Activated CD4-positive, alpha-beta memory T cell treated with anti-CD3 and anti-CD28 coated beads, Interleukin-2, amount 10 ng/mL, durations not matched to agents 7 days and 5 days (primary cell): ENCODE measurements around the gene CCDC93. TPM values are rescaled to one million over a fixed set of nuclear protein-coding genes. Genes with fewer than 3 reads are reported as not detected.

Experiments
- CTCF ChIA-PET: fragments of 350-600 bp; sonication (Branson Sonifier 250); formaldehyde crosslinking; loops from one replicate; lab custom pipeline; 2021; ENCODE audit warnings: antibody characterized with exemption, inconsistent platforms; lab: Charles Lee
- POLR2A ChIA-PET: fragments of 350-600 bp; sonication (Branson Sonifier 250); formaldehyde crosslinking; loops from one replicate; lab custom pipeline; 2021; ENCODE audit warnings: antibody characterized with exemption; lab: Charles Lee
- DNase-seq: peaks from one replicate; pipeline ENCODE4 v3.0.0-alpha.2; 2020
- H3K27ac Mint-ChIP-seq: one replicate; pipeline ENCODE4 v1.8.0; 2021; ENCODE audit warnings: mild to moderate bottlenecking, mixed read lengths
- H3K27me3 Mint-ChIP-seq: one replicate; pipeline ENCODE4 v1.8.0; 2021; ENCODE audit warnings: mixed read lengths
- H3K36me3 Mint-ChIP-seq: one replicate; pipeline ENCODE4 v1.8.0; 2021; ENCODE audit warnings: low read depth, mixed read lengths
- H3K4me1 Mint-ChIP-seq: one replicate; pipeline ENCODE4 v1.8.0; 2021; ENCODE audit warnings: mixed read lengths
- H3K4me3 Mint-ChIP-seq: one replicate; pipeline ENCODE4 v1.8.0; 2021; ENCODE audit warnings: mild to moderate bottlenecking, mixed read lengths
- H3K9me3 Mint-ChIP-seq: one replicate; pipeline ENCODE4 v1.8.0; 2021; ENCODE audit warnings: mixed read lengths
- total RNA-seq, 2 experiments: library from RNA; stranded (reverse); gene quantifications; one replicate each; pipeline ENCODE4 v1.2.3, GENCODE V29; 2021

The CCDC93 gene
- total RNA-seq, 2 experiments from 2014 or later, result 35.0 to 35.6 TPM

GRCh38 chr2:118006861-118007260 lies 7.0 kb downstream of the CCDC93 start:
- ChIA-PET CTCF (interaction anchor here (1.4 to 8.7 kb wide), 3 partner anchors 9 to 193 kb away, joined by 3 to 84 read pairs (median 7); partner anchors contain the start of gene DDX18), POLR2A (interaction anchor here (0.9 kb wide), 1 partner anchor 192 kb away, joined by 3 read pairs; the partner anchor contains the start of gene DDX18)
- Mint-ChIP-seq H3K4me3 (no peak overlapping the region), H3K36me3 (peaks cover 55% of the 10 kb centered on the region), H3K27ac (no peak overlapping the region), H3K9me3 (no peaks in the 10 kb centered on the region), H3K27me3 (no peaks in the 10 kb centered on the region), H3K4me1 (peaks cover 25% of the 10 kb centered on the region)
- no peak for DNase-seq

DNA sequence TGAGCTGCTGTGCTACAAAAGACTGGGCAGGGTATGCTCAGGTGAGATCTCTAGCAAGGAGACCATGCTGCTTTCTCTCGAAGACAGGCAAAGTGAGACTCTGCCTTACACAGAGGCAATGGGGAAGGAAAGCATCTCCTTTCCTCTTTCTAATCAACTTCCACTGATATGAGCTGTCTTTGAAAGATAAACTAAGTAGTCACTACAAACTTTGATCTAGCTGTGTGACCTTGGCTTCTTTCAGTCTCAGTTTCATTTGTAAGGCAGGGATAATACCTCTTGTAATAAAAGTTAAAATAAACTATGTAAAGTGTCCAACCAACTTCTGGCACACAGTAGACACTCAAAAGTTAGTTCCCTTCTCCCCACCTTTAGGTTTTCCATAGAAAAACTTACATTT lies 7.5 kb downstream of the CCDC93 start:
- ChIA-PET POLR2A (no interaction called here), CTCF (interaction anchor here (1.4 to 8.7 kb wide), 3 partner anchors 9 to 193 kb away, joined by 3 to 84 read pairs (median 7); partner anchors contain the start of gene DDX18)
- Mint-ChIP-seq H3K4me3 (no peak overlapping the region), H3K4me1 (peaks cover 20% of the 10 kb centered on the region), H3K27me3 (no peaks in the 10 kb centered on the region), H3K9me3 (no peaks in the 10 kb centered on the region), H3K27ac (no peak overlapping the region), H3K36me3 (peaks cover 54% of the 10 kb centered on the region)
- DNase-seq, result no peak

GRCh38 chr2:118003396-118003824 lies 10.5 kb downstream of the CCDC93 start:
- H3K27me3 Mint-ChIP-seq, result no peaks in the 10 kb centered on the region
- H3K9me3 Mint-ChIP-seq, result no peaks in the 10 kb centered on the region
- ChIA-PET POLR2A (interaction anchor here (1.1 to 3.5 kb wide), 4 partner anchors 8 to 189 kb away, joined by 3 to 19 read pairs (median 14); partner anchors contain the start of genes CCDC93 and DDX18), CTCF (interaction anchor here (0.6 to 8.7 kb wide), 37 partner anchors 8 to 533 kb away, joined by 3 to 84 read pairs (median 4); partner anchors contain the start of genes CCDC93, DDX18 and INSIG2)
- peak; percentile 51 for DNase-seq
- H3K36me3 Mint-ChIP-seq, result peaks cover 67% of the 10 kb centered on the region
- peak overlapping the region; percentile 41 for H3K27ac Mint-ChIP-seq
- H3K4me1 Mint-ChIP-seq, result peaks cover 14% of the 10 kb centered on the region
- H3K4me3 Mint-ChIP-seq, result no peak overlapping the region

DNA sequence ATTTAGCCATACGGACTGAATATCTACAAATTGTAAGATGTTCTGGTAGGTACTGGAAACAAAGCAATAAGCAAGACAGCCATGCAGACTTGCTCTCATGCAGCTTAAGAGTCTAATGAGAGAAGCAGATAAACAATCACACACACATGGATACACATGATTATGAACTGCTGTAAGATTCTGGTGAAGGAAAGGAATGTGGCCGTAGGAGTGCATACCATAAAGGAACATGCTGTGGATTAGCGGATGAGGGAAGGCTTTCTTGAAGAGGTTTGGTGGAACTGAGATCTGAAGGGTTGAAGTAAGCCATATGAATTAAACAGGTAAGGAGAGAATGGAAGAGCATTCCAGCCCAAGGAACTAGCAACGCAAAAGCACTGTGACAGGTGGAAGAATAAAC lies 13.8 kb downstream of the CCDC93 start:
- Mint-ChIP-seq H3K27ac (no peak overlapping the region), H3K9me3 (no peaks in the 10 kb centered on the region), H3K4me3 (no peak overlapping the region), H3K36me3 (peaks cover 70% of the 10 kb centered on the region), H3K27me3 (no peaks in the 10 kb centered on the region), H3K4me1 (peaks cover 9% of the 10 kb centered on the region)
- ChIA-PET CTCF (interaction anchor here (0.6 to 8.7 kb wide), 3 partner anchors 33 to 187 kb away, joined by 3 to 84 read pairs (median 4); partner anchors contain the start of gene DDX18), POLR2A (interaction anchor here (0.6 kb wide), 1 partner anchor 8 kb away, joined by 3 read pairs; no protein-coding TSS in a partner anchor)
- no peak for DNase-seq

DNA sequence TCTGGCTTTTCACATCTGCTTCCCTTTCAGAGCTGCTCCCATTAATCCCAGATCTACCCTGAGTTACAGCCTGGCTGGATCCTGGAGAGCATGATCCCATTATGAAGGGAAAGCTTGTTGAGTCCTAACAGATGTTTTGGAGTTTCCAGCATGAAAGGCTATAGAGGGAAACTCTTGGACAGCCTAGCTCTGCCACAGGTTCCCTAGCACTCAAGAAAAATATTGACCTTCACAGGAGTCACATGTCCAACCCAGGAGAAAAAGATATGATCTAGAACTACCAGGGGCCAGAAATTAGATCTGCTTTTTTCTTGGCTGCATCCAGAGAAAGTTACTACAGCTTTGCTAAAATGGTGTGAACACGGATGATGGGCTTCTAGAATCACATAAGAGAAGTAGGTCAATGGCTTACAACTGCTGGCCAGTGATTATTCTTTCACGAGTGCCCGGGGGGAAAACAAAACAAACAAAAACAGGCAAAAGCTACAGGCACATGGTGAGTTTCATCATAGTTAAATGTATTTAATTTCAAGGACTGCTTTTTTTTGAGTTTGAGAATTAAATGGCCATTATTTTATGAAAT lies 15.9 kb downstream of the CCDC93 start:
- ChIA-PET POLR2A (no interaction called here), CTCF (interaction anchor here (0.8 to 8.7 kb wide), 2 partner anchors 9 to 185 kb away, joined by 3 to 84 read pairs; partner anchors contain the start of gene DDX18)
- H3K27ac Mint-ChIP-seq, result no peak overlapping the region
- DNase-seq, result no peak
- peaks cover 3% of the 10 kb centered on the region for H3K4me1 Mint-ChIP-seq
- no peaks in the 10 kb centered on the region for H3K9me3 Mint-ChIP-seq
- H3K36me3 Mint-ChIP-seq, result peaks cover 74% of the 10 kb centered on the region
- no peak overlapping the region for H3K4me3 Mint-ChIP-seq
- no peaks in the 10 kb centered on the region for H3K27me3 Mint-ChIP-seq

DNA sequence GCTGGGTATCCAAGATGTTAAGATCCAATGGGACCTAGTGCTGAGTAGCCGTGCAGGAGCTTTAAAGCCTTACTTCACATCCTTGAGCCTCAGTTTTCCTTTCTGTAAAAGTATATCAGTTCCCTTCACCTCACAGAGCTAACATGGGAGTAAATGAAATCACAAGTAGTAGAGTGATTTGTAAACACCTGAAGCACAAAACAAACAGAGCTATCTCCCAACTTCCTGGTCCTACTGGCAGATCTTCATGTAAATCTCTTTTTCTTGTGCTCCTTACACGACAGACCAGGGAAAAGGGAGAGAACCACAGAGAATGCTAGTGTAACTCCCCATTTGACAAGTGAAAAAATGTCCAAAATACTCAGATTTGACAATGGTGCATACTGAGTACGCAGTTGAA lies 17.3 kb downstream of the CCDC93 start:
- no peak for DNase-seq
- no peak overlapping the region for H3K4me3 Mint-ChIP-seq
- H3K4me1 Mint-ChIP-seq, result peaks cover 3% of the 10 kb centered on the region
- H3K27ac Mint-ChIP-seq, result no peak overlapping the region
- H3K27me3 Mint-ChIP-seq, result no peaks in the 10 kb centered on the region
- CTCF ChIA-PET, result interaction anchor here (1.2 kb wide), 1 partner anchor 182 kb away, joined by 4 read pairs; the partner anchor contains the start of gene DDX18
- no peaks in the 10 kb centered on the region for H3K9me3 Mint-ChIP-seq
- peaks cover 82% of the 10 kb centered on the region for H3K36me3 Mint-ChIP-seq
- POLR2A ChIA-PET, result no interaction called here

GRCh38 chr2:117994729-117995128 lies 19.1 kb downstream of the CCDC93 start:
- Mint-ChIP-seq H3K27me3 (no peaks in the 10 kb centered on the region), H3K9me3 (no peaks in the 10 kb centered on the region), H3K4me3 (no peak overlapping the region), H3K36me3 (peaks cover 82% of the 10 kb centered on the region), H3K4me1 (peaks cover 1% of the 10 kb centered on the region), H3K27ac (no peak overlapping the region)
- ChIA-PET POLR2A (no interaction called here), CTCF (interaction anchor here (1.7 kb wide), 1 partner anchor 9 kb away, joined by 8 read pairs; no protein-coding TSS in a partner anchor)
- no peak for DNase-seq

DNA sequence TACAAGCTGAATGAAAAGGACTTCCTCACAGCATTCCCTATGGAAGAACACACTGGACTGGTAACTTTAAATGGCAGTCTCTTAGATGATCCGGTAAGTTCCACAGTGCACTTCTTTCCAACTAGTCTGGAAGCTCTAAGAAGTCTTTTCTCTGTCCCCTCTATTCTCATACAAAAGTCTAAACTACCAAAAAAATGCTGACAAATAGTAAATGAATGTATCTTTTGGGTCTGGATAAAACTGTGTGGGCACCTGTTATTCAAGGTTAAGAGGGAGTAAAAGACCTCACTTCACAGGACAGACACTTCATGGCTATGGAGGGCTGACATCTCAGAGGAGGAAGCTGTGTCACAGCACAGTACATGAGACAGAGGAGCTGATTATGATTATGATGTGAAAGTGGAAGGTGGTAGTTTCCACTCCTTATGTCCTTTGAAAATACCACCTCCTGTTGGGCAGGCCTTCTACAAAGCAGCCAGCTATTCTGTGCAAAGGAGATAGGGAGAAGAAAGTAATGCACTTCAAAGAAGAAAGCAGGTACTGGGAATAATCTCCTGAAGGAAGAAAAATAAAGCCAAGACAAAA lies 23.9 kb downstream of the CCDC93 start:
- ChIA-PET POLR2A (interaction anchor here (1.5 kb wide), 1 partner anchor 13 kb away, joined by 3 read pairs; no protein-coding TSS in a partner anchor), CTCF (interaction anchor here (1.4 to 10.4 kb wide), 2 partner anchors 14 to 24 kb away, joined by 4 to 73 read pairs; partner anchors contain the start of gene CCDC93)
- no peak overlapping the region for H3K4me3 Mint-ChIP-seq
- H3K27me3 Mint-ChIP-seq, result no peaks in the 10 kb centered on the region
- H3K27ac Mint-ChIP-seq, result no peak overlapping the region
- H3K4me1 Mint-ChIP-seq, result peaks cover 1% of the 10 kb centered on the region
- H3K36me3 Mint-ChIP-seq, result peaks cover 64% of the 10 kb centered on the region
- DNase-seq, result no peak
- H3K9me3 Mint-ChIP-seq, result no peaks in the 10 kb centered on the region

GRCh38 chr2:117987121-117987520 lies 26.7 kb downstream of the CCDC93 start:
- ChIA-PET CTCF (interaction anchor here (10.4 kb wide), 1 partner anchor 16 kb away, joined by 73 read pairs; no protein-coding TSS in a partner anchor), POLR2A (no interaction called here)
- H3K4me1 Mint-ChIP-seq, result peaks cover 1% of the 10 kb centered on the region
- no peaks in the 10 kb centered on the region for H3K27me3 Mint-ChIP-seq
- no peak overlapping the region for H3K27ac Mint-ChIP-seq
- DNase-seq, result no peak
- H3K9me3 Mint-ChIP-seq, result no peaks in the 10 kb centered on the region
- no peak overlapping the region for H3K4me3 Mint-ChIP-seq
- peaks cover 62% of the 10 kb centered on the region for H3K36me3 Mint-ChIP-seq

DNA sequence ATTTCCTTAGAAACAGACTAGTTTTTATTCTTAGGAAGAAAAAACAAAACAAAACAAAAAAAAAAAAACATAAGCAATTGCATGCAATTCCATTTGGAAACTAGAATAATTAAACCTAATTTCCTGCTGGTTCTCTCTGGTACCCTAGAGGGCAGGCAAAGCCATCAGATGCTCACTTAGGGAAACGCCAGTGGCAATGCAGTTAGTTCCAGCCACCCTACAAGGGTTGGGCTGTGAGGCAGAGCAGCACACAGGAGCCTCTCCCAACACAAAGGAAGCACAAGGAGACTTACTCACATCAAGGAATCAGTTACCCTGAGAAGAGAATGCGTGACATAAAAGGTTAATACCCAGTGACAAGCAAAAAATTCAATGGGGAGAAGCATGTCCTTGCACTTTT lies 28.8 kb downstream of the CCDC93 start:
- Mint-ChIP-seq H3K27me3 (no peaks in the 10 kb centered on the region), H3K36me3 (peaks cover 55% of the 10 kb centered on the region), H3K4me1 (no peaks in the 10 kb centered on the region), H3K27ac (no peak overlapping the region), H3K4me3 (no peak overlapping the region), H3K9me3 (no peaks in the 10 kb centered on the region)
- no peak for DNase-seq
- ChIA-PET CTCF (interaction anchor here (10.4 kb wide), 1 partner anchor 18 kb away, joined by 73 read pairs; no protein-coding TSS in a partner anchor), POLR2A (no interaction called here)

GRCh38 chr2:117984208-117984607 lies 29.7 kb downstream of the CCDC93 start:
- H3K36me3 Mint-ChIP-seq, result peaks cover 49% of the 10 kb centered on the region
- CTCF ChIA-PET, result interaction anchor here (10.4 kb wide), 1 partner anchor 19 kb away, joined by 73 read pairs; no protein-coding TSS in a partner anchor
- no peaks in the 10 kb centered on the region for H3K9me3 Mint-ChIP-seq
- no peak overlapping the region for H3K27ac Mint-ChIP-seq
- no peak overlapping the region for H3K4me3 Mint-ChIP-seq
- H3K27me3 Mint-ChIP-seq, result no peaks in the 10 kb centered on the region
- DNase-seq, result no peak
- POLR2A ChIA-PET, result no interaction called here
- H3K4me1 Mint-ChIP-seq, result no peaks in the 10 kb centered on the region

- Mint-ChIP-seq H3K4me3 (no peak overlapping the region), H3K4me1 (no peaks in the 10 kb centered on the region)
- CTCF ChIA-PET, result no interaction called here
These were observed 30.8 kb downstream of the CCDC93 start for GRCh38 chr2:117983040-117983439.

More at GRCh38 chr2:117983040-117983439, 30.8 kb downstream of the CCDC93 start:
- no peak for DNase-seq
- POLR2A ChIA-PET, result no interaction called here
- Mint-ChIP-seq H3K36me3 (peaks cover 51% of the 10 kb centered on the region), H3K9me3 (no peaks in the 10 kb centered on the region), H3K27ac (no peak overlapping the region), H3K27me3 (no peaks in the 10 kb centered on the region)
